CD14-positive monocyte (primary cell): ENCODE data around the gene HNRNPLL. TPM values are rescaled to one million over a fixed set of nuclear protein-coding genes. Genes with fewer than 3 reads are reported as not detected.

Experiments used
- DNase-seq, 3 donors: peaks; one replicate each; pipeline ENCODE4 v3.0.0-alpha.2; 2011 to 2022
- H2AFZ ChIP-seq: 2 replicates; pipeline ENCODE4 v1.6.0; 2012; ENCODE audit warnings: mild to moderate bottlenecking, low read depth, low read length, inconsistent platforms; ENCODE audit not compliant: insufficient read depth, poor library complexity, severe bottlenecking
- H3K27ac ChIP-seq, 2 donors: 1 replicate in 1 of 2; 2 replicates in 1 of 2; pipeline ENCODE4 v1.5.1; 2012 to 2013; ENCODE audit warnings: low read length in 2 of 2, control low read depth in 1 of 2, inconsistent platforms in 1 of 2, low read depth in 1 of 2, mild to moderate bottlenecking in 1 of 2
- H3K27me3 ChIP-seq, 2 donors: one replicate each; pipeline versions ENCODE4 v1.6.0 to v1.6.1; 2011 to 2013; ENCODE audit warnings: low read length in 2 of 2; ENCODE audit not compliant: control insufficient read depth in 2 of 2, insufficient read depth in 2 of 2
- H3K36me3 ChIP-seq, 2 donors: replicated peaks in 1 of 2; 1 replicate in 1 of 2; 2 replicates in 1 of 2; pipeline versions ENCODE4 v1.5.1 to v1.6.1; 2012 to 2013; ENCODE audit warnings: low read length in 2 of 2, control low read depth in 1 of 2, inconsistent platforms in 1 of 2, mild to moderate bottlenecking in 1 of 2; ENCODE audit not compliant: insufficient read depth in 2 of 2, control insufficient read depth in 1 of 2
- H3K4me1 ChIP-seq, 2 donors: 1 replicate in 1 of 2; 2 replicates in 1 of 2; pipeline versions ENCODE4 v1.5.1 to v1.6.1; 2012 to 2013; ENCODE audit warnings: low read length in 2 of 2, control low read depth in 1 of 2, inconsistent platforms in 1 of 2, mild to moderate bottlenecking in 1 of 2, moderate library complexity in 1 of 2; ENCODE audit not compliant: insufficient read depth in 2 of 2, control insufficient read depth in 1 of 2
- H3K4me2 ChIP-seq: replicated peaks from 2 replicates; pipeline ENCODE3; 2012; ENCODE audit warnings: low read length, moderate library complexity, mild to moderate bottlenecking; ENCODE audit not compliant: poor library complexity, severe bottlenecking; ENCODE audit errors: extremely low read depth
- H3K4me3 ChIP-seq, 3 experiments: fragments of 200-600 bp in 1 of 3; sonication (generic) in 1 of 3; replicated peaks in 1 of 3; 1 replicate in 2 of 3; 2 replicates in 1 of 3; pipeline ENCODE4 v1.5.1; 2011 to 2013; ENCODE audit warnings: low read length in 3 of 3, mild to moderate bottlenecking in 3 of 3, control low read depth in 2 of 3, low read depth in 2 of 3, inconsistent platforms in 1 of 3, moderate library complexity in 1 of 3
- H3K79me2 ChIP-seq: 2 replicates; pipeline ENCODE4 v1.6.0; 2012; ENCODE audit warnings: mild to moderate bottlenecking, control low read depth, inconsistent platforms, low read length, moderate library complexity; ENCODE audit not compliant: insufficient read depth
- H3K9ac ChIP-seq: 2 replicates; pipeline ENCODE4 v1.6.0; 2017; ENCODE audit warnings: low read length, mild to moderate bottlenecking; ENCODE audit not compliant: insufficient read depth, poor library complexity, severe bottlenecking
- H3K9me3 ChIP-seq, 2 donors: replicated peaks in 1 of 2; 1 replicate in 1 of 2; 2 replicates in 1 of 2; pipeline versions ENCODE4 v1.5.1 to v1.6.1; 2012 to 2013; ENCODE audit warnings: low read length in 2 of 2, control low read depth in 1 of 2; ENCODE audit not compliant: control insufficient read depth in 1 of 2, insufficient read depth in 1 of 2
- H4K20me1 ChIP-seq: 2 replicates; pipeline ENCODE4 v1.6.0; 2012; ENCODE audit warnings: mild to moderate bottlenecking, low read length, control low read depth, moderate library complexity; ENCODE audit not compliant: insufficient read depth
- H3K27ac Mint-ChIP-seq, 7 donors: one replicate each; pipeline ENCODE4 v1.8.0; 2020; ENCODE audit warnings: mild to moderate bottlenecking in 7 of 7, mixed read lengths in 7 of 7, moderate library complexity in 6 of 7, inconsistent platforms in 2 of 7
- H3K27me3 Mint-ChIP-seq, 3 donors: one replicate each; pipeline ENCODE4 v1.8.0; 2021 to 2022; ENCODE audit warnings: low read depth in 3 of 3, mild to moderate bottlenecking in 3 of 3, mixed read lengths in 3 of 3, moderate library complexity in 3 of 3, inconsistent platforms in 1 of 3
- H3K36me3 Mint-ChIP-seq, 2 donors: one replicate each; pipeline ENCODE4 v1.8.0; 2020; ENCODE audit warnings: mixed read lengths in 2 of 2, inconsistent platforms in 1 of 2, mild to moderate bottlenecking in 1 of 2
- H3K4me1 Mint-ChIP-seq: one replicate; pipeline ENCODE4 v1.8.0; 2020; ENCODE audit warnings: mild to moderate bottlenecking, mixed read lengths
- H3K4me3 Mint-ChIP-seq, 2 donors: one replicate each; pipeline ENCODE4 v1.8.0; 2020; ENCODE audit warnings: mild to moderate bottlenecking in 2 of 2, mixed read lengths in 2 of 2, moderate library complexity in 1 of 2
- H3K9me3 Mint-ChIP-seq, 7 donors: one replicate each; pipeline ENCODE4 v1.8.0; 2020 to 2022; ENCODE audit warnings: mixed read lengths in 7 of 7, mild to moderate bottlenecking in 6 of 7, moderate library complexity in 6 of 7, inconsistent platforms in 2 of 7
- CTCF ChIP-seq: fragments of 200-600 bp; IDR thresholded peaks from one replicate; pipeline ENCODE4 v1.8.0; 2022; ENCODE audit warnings: antibody characterized with exemption, mild to moderate bottlenecking
- WGBS: methylation state at CpG from one replicate; pipeline ENCODE4 v1.1.5; 2013; ENCODE audit warnings: missing lambda C conversion rate; ENCODE audit not compliant: insufficient coverage; 5-methylcytosine and 5-hydroxymethylcytosine counted together
- intact Hi-C, 2 donors: fragments of 100-400 bp; cut with micrococcal nuclease; formaldehyde crosslinking; loops; one replicate each; pipeline versions ENCODE4 v1.15.0 to v1.15.1; 2023
- polyA plus RNA-seq, 3 donors: library from polyadenylated mRNA; depleted of rRNA in 1 of 3; unstranded in 2 of 3; stranded (reverse) in 1 of 3; fragments of 300-500 nt in 2 of 3; fragments of >200 nt in 1 of 3; fragmentation: Illumina TruSeq in 2 of 3; gene quantifications; 1 replicate in 2 of 3; 2 replicates in 1 of 3; pipeline ENCODE4 v1.2.3, GENCODE V29; 2012 to 2021

HNRNPLL gene
- polyA plus RNA-seq, 3 donors = 12.4 to 16.8 (median 13.8) TPM

GRCh38 chr2:38636069-38636468 lies 33.3 kb upstream of the HNRNPLL start:
- no peak overlapping the region for H3K4me3 Mint-ChIP-seq

GRCh38 chr2:38635139-38635538 lies 32.4 kb upstream of the HNRNPLL start:
- H3K27ac ChIP-seq = no peak overlapping the region
- Mint-ChIP-seq H3K9me3 (peaks cover 0 to 5% (median 0%) of the 10 kb centered on the region in 7 donors), H3K36me3 (peaks cover 0 to under 1% of the 10 kb centered on the region in 2 donors), H3K4me1 (peaks cover 19% of the 10 kb centered on the region), H3K27ac (no peak overlapping the region), H3K27me3 (peaks cover 0 to 5% (median 4%) of the 10 kb centered on the region in 3 donors), H3K4me3 (peak overlapping the region in 1 of 2 donors; percentile 63)
- H3K9ac ChIP-seq = no peak overlapping the region
- H3K4me3 ChIP-seq = no peak overlapping the region
- TF ChIP-seq CTCF = no peak
- no peak overlapping the region for H2AFZ ChIP-seq
- no peaks in the 10 kb centered on the region for H4K20me1 ChIP-seq
- peaks cover 15 to 17% of the 10 kb centered on the region in 2 donors for H3K4me1 ChIP-seq
- no peaks in the 10 kb centered on the region for H3K79me2 ChIP-seq
- intact Hi-C loops = no loop called here
- H3K4me2 ChIP-seq = peak overlapping the region; percentile 30
- no peaks in the 10 kb centered on the region for H3K36me3 ChIP-seq
- no CpG with 5 or more reads among the region's 4 CpGs for WGBS
- no peaks in the 10 kb centered on the region for H3K9me3 ChIP-seq
- H3K27me3 ChIP-seq = no peaks in the 10 kb centered on the region
- DNase-seq = no peak

More at GRCh38 chr2:38636069-38636468, 33.3 kb upstream of the HNRNPLL start:
- H3K9me3 Mint-ChIP-seq = peaks cover 0 to 5% (median 0%) of the 10 kb centered on the region in 7 donors
- Histone ChIP-seq H3K9ac (no peak overlapping the region), H2AFZ (no peak overlapping the region), H3K36me3 (no peaks in the 10 kb centered on the region), H3K9me3 (no peaks in the 10 kb centered on the region), H3K4me1 (peaks cover 15 to 17% of the 10 kb centered on the region in 2 donors), H3K4me3 (no peak overlapping the region), H3K79me2 (no peaks in the 10 kb centered on the region), H3K27ac (no peak overlapping the region), H4K20me1 (no peaks in the 10 kb centered on the region), H3K27me3 (no peaks in the 10 kb centered on the region), H3K4me2 (no peak overlapping the region)
- no peak overlapping the region for H3K27ac Mint-ChIP-seq
- intact Hi-C loops = no loop called here
- DNase-seq = no peak
- TF ChIP-seq CTCF = no peak
- no CpG with 5 or more reads among the region's 4 CpGs for WGBS
- H3K36me3 Mint-ChIP-seq = no peaks in the 10 kb centered on the region
- H3K4me1 Mint-ChIP-seq = peaks cover 19% of the 10 kb centered on the region
- H3K27me3 Mint-ChIP-seq = peaks cover 0 to 4% (median 3%) of the 10 kb centered on the region in 3 donors
